ENCODE data around the gene TTC38.
A peak's percentile ranks its signal among the peaks of the same experiment; 100 is the strongest.
"Not testable (repeated sequence)": the region's sequence is repeated elsewhere in the genome, so short reads cannot be mapped to it uniquely, and the experiment has no call there.

TTC38 gene

GRCh38 chr22:46246178-46246577, 21.6 kb upstream of the TTC38 start:
- DNase-seq (ENCODE audit: low spot score), result no peak

- no peak for DNase-seq (ENCODE audit: low spot score)
Observed at GRCh38 chr22:46247443-46247975, 20.3 kb upstream of the TTC38 start.

GRCh38 chr22:46250035-46250782, 17.6 kb upstream of the TTC38 start, which contains the start of gene CDPF1:
CDPF1 (minus strand) TSS chr22:46250293; CDS start chr22:46248284, 2,009 bp downstream.
- DNase-seq (ENCODE audit: low spot score), result peak; percentile 93

- DNase-seq (ENCODE audit: low spot score), result no peak
Observed at GRCh38 chr22:46250783-46251125, 17.1 kb upstream of the TTC38 start.

- no peak for DNase-seq (ENCODE audit: low spot score)
Observed at GRCh38 chr22:46251266-46251665, 16.5 kb upstream of the TTC38 start.

- DNase-seq (ENCODE audit: low spot score), result no peak
Observed at GRCh38 chr22:46251816-46252380, 15.9 kb upstream of the TTC38 start.

- no peak for DNase-seq (ENCODE audit: low spot score)
Observed at GRCh38 chr22:46256358-46256958, 11.3 kb upstream of the TTC38 start.

- no peak for DNase-seq (ENCODE audit: low spot score)
Observed at GRCh38 chr22:46259374-46259773, 8.4 kb upstream of the TTC38 start.

GRCh38 chr22:46260038-46260437, 7.8 kb upstream of the TTC38 start:
- DNase-seq (ENCODE audit: low spot score), result no peak

- no peak for DNase-seq (ENCODE audit: low spot score)
Observed at GRCh38 chr22:46262449-46263215, 5.2 kb upstream of the TTC38 start.

- DNase-seq (ENCODE audit: low spot score), result no peak
Observed at GRCh38 chr22:46263216-46263590, 4.6 kb upstream of the TTC38 start, which contains the start of gene PKDREJ. PKDREJ (minus strand) TSS chr22:46263343; CDS start chr22:46263322, 21 bp downstream.

- peak; percentile 50 for DNase-seq (ENCODE audit: low spot score)
Observed at GRCh38 chr22:46264520-46264919, 3.3 kb upstream of the TTC38 start.

- not testable (repeated sequence) for DNase-seq (ENCODE audit: low spot score)
Observed at GRCh38 chr22:46265627-46266026, 2.2 kb upstream of the TTC38 start.

- no peak for DNase-seq (ENCODE audit: low spot score)
Observed at GRCh38 chr22:46269564-46269963, 1.8 kb downstream of the TTC38 start.

GRCh38 chr22:46272196-46272595, 4.4 kb downstream of the TTC38 start:
- DNase-seq (ENCODE audit: low spot score), result no peak

- DNase-seq (ENCODE audit: low spot score), result no peak
Observed at GRCh38 chr22:46272762-46273431, 5.1 kb downstream of the TTC38 start.

- no peak for DNase-seq (ENCODE audit: low spot score)
Observed at GRCh38 chr22:46273432-46274148, 5.8 kb downstream of the TTC38 start.

GRCh38 chr22:46274381-46274780, 6.6 kb downstream of the TTC38 start:
- no peak for DNase-seq (ENCODE audit: low spot score)

GRCh38 chr22:46275455-46276122, 7.8 kb downstream of the TTC38 start:
- DNase-seq (ENCODE audit: low spot score), result no peak

GRCh38 chr22:46276563-46276962, 8.8 kb downstream of the TTC38 start:
- no peak for DNase-seq (ENCODE audit: low spot score)
